Nephron progenitor cell (in vitro differentiated cells): ENCODE data around the gene CCSAP.
A peak's percentile ranks its signal among the peaks of the same experiment; 100 is the strongest.

Source experiments
- DNase-seq: peaks from one replicate; pipeline ENCODE4 v3.0.0; 2021
- H3K27ac Mint-ChIP-seq: 2 replicates; pipeline ENCODE4 v1.8.0; 2021; ENCODE audit warnings: mild to moderate bottlenecking, moderate library complexity, mixed read lengths
- H3K27me3 Mint-ChIP-seq: 2 replicates; pipeline ENCODE4 v1.8.0; 2021; ENCODE audit warnings: mild to moderate bottlenecking, low read depth, mixed read lengths; ENCODE audit not compliant: poor library complexity
- H3K36me3 Mint-ChIP-seq: 2 replicates; pipeline ENCODE4 v1.8.0; 2021; ENCODE audit warnings: low read depth, mixed read lengths
- H3K4me1 Mint-ChIP-seq: 2 replicates; pipeline ENCODE4 v1.8.0; 2021; ENCODE audit warnings: mixed read lengths
- H3K4me3 Mint-ChIP-seq: 2 replicates; pipeline ENCODE4 v1.8.0; 2021; ENCODE audit warnings: mild to moderate bottlenecking, moderate library complexity, mixed read lengths
- H3K9me3 Mint-ChIP-seq: 2 replicates; pipeline ENCODE4 v1.8.0; 2021; ENCODE audit warnings: mild to moderate bottlenecking, moderate library complexity, mixed read lengths
- TF ChIP-seq, protein P1 (sequence below): fragments of 200-600 bp; sonication (generic); IDR thresholded peaks from 2 replicates; pipeline ENCODE4 v1.5.0; 2021; ENCODE audit warnings: antibody characterized with exemption

CCSAP gene

DNA sequence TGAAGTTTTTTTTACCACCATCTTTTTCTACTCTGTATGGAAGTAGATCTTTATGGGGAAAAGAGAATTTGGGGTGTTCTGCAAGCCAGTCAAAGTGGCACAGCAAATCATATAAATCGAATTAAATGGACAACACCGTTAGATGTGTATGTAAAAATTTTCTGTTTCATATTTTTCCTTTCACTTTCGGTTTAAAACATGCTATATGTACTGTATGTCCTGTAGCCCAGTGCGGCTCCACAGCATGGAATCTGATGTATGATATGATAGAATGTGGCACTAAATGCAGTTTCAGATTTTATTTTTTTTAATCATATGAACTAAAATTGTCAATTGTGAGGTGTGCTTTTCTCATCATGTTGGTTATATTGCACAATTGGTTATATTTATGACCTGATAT, 39.0 kb downstream of the CCSAP start:
- peaks cover 6% of the 10 kb centered on the region for H3K4me1 Mint-ChIP-seq
- H3K27me3 Mint-ChIP-seq = no peaks in the 10 kb centered on the region
- no peak for DNase-seq
- no peaks in the 10 kb centered on the region for H3K9me3 Mint-ChIP-seq
- H3K4me3 Mint-ChIP-seq = no peak overlapping the region
- TF ChIP-seq, protein P1, sequence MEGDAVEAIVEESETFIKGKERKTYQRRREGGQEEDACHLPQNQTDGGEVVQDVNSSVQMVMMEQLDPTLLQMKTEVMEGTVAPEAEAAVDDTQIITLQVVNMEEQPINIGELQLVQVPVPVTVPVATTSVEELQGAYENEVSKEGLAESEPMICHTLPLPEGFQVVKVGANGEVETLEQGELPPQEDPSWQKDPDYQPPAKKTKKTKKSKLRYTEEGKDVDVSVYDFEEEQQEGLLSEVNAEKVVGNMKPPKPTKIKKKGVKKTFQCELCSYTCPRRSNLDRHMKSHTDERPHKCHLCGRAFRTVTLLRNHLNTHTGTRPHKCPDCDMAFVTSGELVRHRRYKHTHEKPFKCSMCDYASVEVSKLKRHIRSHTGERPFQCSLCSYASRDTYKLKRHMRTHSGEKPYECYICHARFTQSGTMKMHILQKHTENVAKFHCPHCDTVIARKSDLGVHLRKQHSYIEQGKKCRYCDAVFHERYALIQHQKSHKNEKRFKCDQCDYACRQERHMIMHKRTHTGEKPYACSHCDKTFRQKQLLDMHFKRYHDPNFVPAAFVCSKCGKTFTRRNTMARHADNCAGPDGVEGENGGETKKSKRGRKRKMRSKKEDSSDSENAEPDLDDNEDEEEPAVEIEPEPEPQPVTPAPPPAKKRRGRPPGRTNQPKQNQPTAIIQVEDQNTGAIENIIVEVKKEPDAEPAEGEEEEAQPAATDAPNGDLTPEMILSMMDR = no peak
- H3K27ac Mint-ChIP-seq = no peak overlapping the region
- H3K36me3 Mint-ChIP-seq = peaks cover 35% of the 10 kb centered on the region

DNA sequence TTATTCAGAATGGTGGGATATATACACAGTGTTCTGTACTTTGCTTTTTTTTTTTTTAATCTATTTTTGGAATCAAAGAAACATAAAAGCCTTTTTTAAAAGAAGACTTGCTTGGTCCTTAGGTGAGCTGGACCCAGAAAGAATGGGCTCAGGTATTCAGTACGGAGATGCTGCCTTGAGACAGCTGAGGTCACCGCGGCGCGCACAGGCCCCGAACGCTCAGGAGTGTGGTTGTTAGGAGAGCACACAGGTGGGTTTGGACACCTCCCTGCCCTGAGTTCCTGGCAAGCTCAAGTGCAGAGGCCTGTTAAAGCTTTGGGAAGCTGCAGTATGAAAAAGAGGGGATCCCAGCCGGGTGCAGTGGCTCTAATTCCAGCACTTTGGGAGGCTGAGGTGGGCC, 40.1 kb downstream of the CCSAP start:
- no peak overlapping the region for H3K27ac Mint-ChIP-seq
- no peaks in the 10 kb centered on the region for H3K9me3 Mint-ChIP-seq
- H3K4me3 Mint-ChIP-seq = no peak overlapping the region
- TF ChIP-seq, protein P1 = no peak
- H3K27me3 Mint-ChIP-seq = no peaks in the 10 kb centered on the region
- no peaks in the 10 kb centered on the region for H3K4me1 Mint-ChIP-seq
- H3K36me3 Mint-ChIP-seq = peaks cover 30% of the 10 kb centered on the region
- DNase-seq = no peak

GRCh38 chr1:229300099-229300757, 42.6 kb downstream of the CCSAP start:
- no peak for DNase-seq
- Mint-ChIP-seq H3K4me3 (no peak overlapping the region), H3K9me3 (no peaks in the 10 kb centered on the region), H3K27ac (peak overlapping the region; percentile 13), H3K4me1 (no peaks in the 10 kb centered on the region), H3K36me3 (peaks cover 23% of the 10 kb centered on the region), H3K27me3 (no peaks in the 10 kb centered on the region)
- TF ChIP-seq, protein P1 = no peak

DNA sequence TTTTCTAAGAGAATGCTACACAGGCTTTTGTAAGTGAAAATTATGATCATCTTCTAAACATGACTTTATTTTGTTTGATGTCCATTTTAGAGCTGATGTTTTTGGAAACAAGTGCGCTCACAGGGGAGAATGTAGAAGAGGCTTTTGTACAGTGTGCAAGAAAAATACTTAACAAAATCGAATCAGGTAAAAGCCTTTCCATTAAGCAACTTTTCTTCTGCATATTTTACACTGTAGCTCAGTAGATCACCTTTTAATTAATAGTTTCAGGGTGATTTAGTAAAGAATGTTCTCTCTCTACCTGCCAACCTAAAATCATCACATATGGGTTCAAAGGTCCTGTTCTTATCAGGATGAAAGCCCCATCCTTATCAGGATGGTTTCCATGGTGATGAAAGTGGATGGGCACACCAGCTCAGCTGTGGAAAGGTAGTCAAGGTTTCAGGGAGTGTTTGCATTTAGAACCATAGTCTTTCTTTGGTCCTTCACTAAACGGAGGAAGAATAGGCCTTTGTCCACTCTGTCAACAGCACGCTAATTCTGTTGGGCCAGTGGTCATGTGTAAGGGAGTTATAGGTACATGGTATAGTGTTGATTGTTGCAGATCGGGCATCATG, 43.9 kb downstream of the CCSAP start:
- TF ChIP-seq, protein P1 = no peak
- no peaks in the 10 kb centered on the region for H3K27me3 Mint-ChIP-seq
- H3K36me3 Mint-ChIP-seq = peaks cover 28% of the 10 kb centered on the region
- no peak overlapping the region for H3K4me3 Mint-ChIP-seq
- DNase-seq = no peak
- no peaks in the 10 kb centered on the region for H3K9me3 Mint-ChIP-seq
- no peak overlapping the region for H3K27ac Mint-ChIP-seq
- H3K4me1 Mint-ChIP-seq = no peaks in the 10 kb centered on the region

DNA sequence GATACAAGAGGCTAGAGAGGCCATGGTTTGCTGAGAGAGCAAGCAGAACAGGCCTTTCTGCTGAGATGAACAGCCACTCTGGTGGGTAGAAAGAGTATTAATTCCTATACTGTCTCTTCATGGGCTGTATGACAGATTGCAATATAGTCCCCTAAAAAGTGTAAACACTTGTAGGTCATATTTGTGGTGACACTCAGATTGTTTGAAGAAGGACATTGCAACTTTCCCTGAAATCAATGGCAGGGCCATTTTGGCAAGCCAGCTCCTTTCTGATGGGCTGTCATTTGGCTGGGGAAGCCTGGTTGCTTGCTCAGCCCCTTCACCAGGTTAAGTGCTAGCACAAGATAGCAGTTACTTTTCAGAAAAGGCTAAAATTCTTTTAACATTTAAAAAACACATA, 44.4 kb downstream of the CCSAP start:
- Mint-ChIP-seq H3K36me3 (peaks cover 33% of the 10 kb centered on the region), H3K9me3 (no peaks in the 10 kb centered on the region), H3K27ac (no peak overlapping the region), H3K4me3 (no peak overlapping the region), H3K4me1 (no peaks in the 10 kb centered on the region), H3K27me3 (peaks cover 3% of the 10 kb centered on the region)
- TF ChIP-seq, protein P1 = no peak
- no peak for DNase-seq

GRCh38 chr1:229297746-229298145, 45.1 kb downstream of the CCSAP start:
- Mint-ChIP-seq H3K4me1 (no peaks in the 10 kb centered on the region), H3K4me3 (no peak overlapping the region), H3K27ac (no peak overlapping the region), H3K27me3 (peaks cover 3% of the 10 kb centered on the region), H3K36me3 (peaks cover 34% of the 10 kb centered on the region), H3K9me3 (no peaks in the 10 kb centered on the region)
- TF ChIP-seq, protein P1 = no peak
- no peak for DNase-seq
